Caco-2 (cell line): ENCODE data around the gene HOXA11. TPM values are rescaled to one million over a fixed set of nuclear protein-coding genes. Genes with fewer than 3 reads are reported as not detected.

ENCODE experiments used
- BruUV-seq: library from RNA; stranded (reverse); fragments of 400-500 nt; replicated peaks from 2 replicates; lab custom pipeline; 2021; lab: Mats Ljungman, UMichigan
- CTCF ChIA-PET: fragments of 300-600 bp; sonication (Branson Sonifier 250); formaldehyde crosslinking; loops from one replicate; lab custom pipeline; 2022; ENCODE audit warnings: antibody characterized with exemption; lab: Charles Lee
- POLR2A ChIA-PET: fragments of 300-600 bp; sonication (Branson Sonifier 250); formaldehyde crosslinking; loops from one replicate; lab custom pipeline; 2022; ENCODE audit warnings: antibody characterized with exemption; lab: Charles Lee
- DNase-seq, 2 experiments: peaks; one replicate each; pipeline versions ENCODE4 v3.0.0 to v3.0.0-alpha.2; 2020 to 2022
- H3K27me3 ChIP-seq: replicated peaks from 2 replicates; pipeline ENCODE4 v1.6.0; 2011; ENCODE audit warnings: low read length; ENCODE audit not compliant: control insufficient read depth, insufficient read depth
- H3K36me3 ChIP-seq: 2 replicates; pipeline ENCODE4 v1.5.1; 2011; ENCODE audit warnings: low read length; ENCODE audit not compliant: control insufficient read depth, insufficient read depth
- H3K4me1 ChIP-seq: fragments of 250-450 bp; sonication (Bioruptor Pico); 2 replicates; pipeline ENCODE4 v1.5.1; 2020; ENCODE audit warnings: mild to moderate bottlenecking
- H3K4me3 ChIP-seq: 2 replicates; pipeline ENCODE4 v1.5.1; 2011; ENCODE audit warnings: low read depth, mild to moderate bottlenecking, control low read depth, low read length
- H3K9me3 ChIP-seq: fragments of 250-450 bp; sonication (Bioruptor Pico); 2 replicates; pipeline ENCODE4 v1.5.1; 2020; ENCODE audit warnings: mild to moderate bottlenecking, moderate library complexity
- H3K27ac Mint-ChIP-seq: one replicate; pipeline ENCODE4 v1.8.0; 2022; ENCODE audit warnings: mixed read lengths; ENCODE audit not compliant: unreplicated experiment
- H3K27me3 Mint-ChIP-seq: one replicate; pipeline ENCODE4 v1.8.0; 2022; ENCODE audit warnings: mixed read lengths; ENCODE audit not compliant: insufficient read depth, unreplicated experiment
- H3K36me3 Mint-ChIP-seq: one replicate; pipeline ENCODE4 v1.8.0; 2022; ENCODE audit warnings: mild to moderate bottlenecking, mixed read lengths; ENCODE audit not compliant: insufficient read depth, unreplicated experiment
- H3K4me1 Mint-ChIP-seq: one replicate; pipeline ENCODE4 v1.8.0; 2022; ENCODE audit warnings: low read depth, mixed read lengths; ENCODE audit not compliant: unreplicated experiment
- H3K4me3 Mint-ChIP-seq: one replicate; pipeline ENCODE4 v1.8.0; 2022; ENCODE audit warnings: mild to moderate bottlenecking, moderate library complexity, mixed read lengths; ENCODE audit not compliant: unreplicated experiment
- H3K9me3 Mint-ChIP-seq: one replicate; pipeline ENCODE4 v1.8.0; 2022; ENCODE audit warnings: mixed read lengths; ENCODE audit not compliant: unreplicated experiment
- intact Hi-C: fragments of 100-400 bp; cut with micrococcal nuclease; formaldehyde crosslinking; loops from one replicate; pipeline ENCODE4 v1.10.0; 2022; ENCODE audit not compliant: unreplicated experiment
- total RNA-seq: library from RNA; stranded (reverse); gene quantifications from 2 replicates; pipeline ENCODE4 v1.2.3, GENCODE V29; 2022
- TF ChIP-seq, protein P1 (sequence below), 2 experiments: fragments of 200-600 bp in 1 of 2; IDR thresholded peaks; 1 replicate in 1 of 2; 2 replicates in 1 of 2; pipeline versions ENCODE4 v1.5.1 to v1.8.0; 2011 to 2022; ENCODE audit warnings: antibody characterized with exemption in 1 of 2, control low read depth in 1 of 2, inconsistent platforms in 1 of 2, low read depth in 1 of 2, low read length in 1 of 2, mild to moderate bottlenecking in 1 of 2, moderate library complexity in 1 of 2; ENCODE audit not compliant: insufficient read depth in 1 of 2, severe bottlenecking in 1 of 2, unreplicated experiment in 1 of 2

HOXA11 gene
- total RNA-seq, 1 experiment from 2014 or later: 0.73 TPM

DNA sequence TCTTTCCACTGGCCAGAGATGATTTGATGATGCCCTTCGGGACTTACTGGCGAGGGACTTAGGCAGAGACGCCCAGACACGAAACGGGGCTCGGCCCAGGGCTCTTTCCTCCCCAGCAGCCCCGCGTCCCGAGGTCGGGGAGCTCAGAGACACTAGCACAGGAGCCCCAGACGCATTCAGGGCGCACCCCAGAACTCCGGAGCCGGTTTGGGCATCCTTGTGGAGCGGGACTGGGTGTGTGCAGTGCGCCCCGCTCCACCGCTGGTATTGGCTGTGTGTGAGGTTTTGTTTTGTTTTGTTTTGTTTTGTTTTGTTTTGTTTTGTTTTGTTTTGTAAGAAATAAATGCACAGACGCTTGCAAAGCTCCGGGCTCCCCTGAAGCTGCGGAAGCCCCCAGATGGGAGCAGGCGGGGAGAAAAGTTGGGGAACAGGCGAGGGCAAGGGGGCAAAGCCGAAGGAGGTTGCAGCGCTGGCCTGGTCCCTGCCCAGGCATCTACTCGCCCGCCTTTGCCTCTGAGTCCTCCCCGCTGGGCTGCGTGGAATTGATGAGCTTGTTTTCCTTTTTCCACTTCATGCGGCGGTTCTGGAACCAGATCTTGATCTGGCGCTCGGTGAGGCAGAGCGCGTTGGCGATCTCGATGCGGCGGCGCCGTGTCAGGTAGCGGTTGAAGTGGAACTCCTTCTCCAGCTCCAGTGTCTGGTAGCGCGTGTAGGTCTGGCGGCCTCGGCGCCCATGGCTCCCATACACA, 39.7 kb downstream of the HOXA11 start:
- peaks cover 11% of the 10 kb centered on the region for H3K36me3 Mint-ChIP-seq
- no peak overlapping the region for H3K27ac Mint-ChIP-seq
- TF ChIP-seq, protein P1, sequence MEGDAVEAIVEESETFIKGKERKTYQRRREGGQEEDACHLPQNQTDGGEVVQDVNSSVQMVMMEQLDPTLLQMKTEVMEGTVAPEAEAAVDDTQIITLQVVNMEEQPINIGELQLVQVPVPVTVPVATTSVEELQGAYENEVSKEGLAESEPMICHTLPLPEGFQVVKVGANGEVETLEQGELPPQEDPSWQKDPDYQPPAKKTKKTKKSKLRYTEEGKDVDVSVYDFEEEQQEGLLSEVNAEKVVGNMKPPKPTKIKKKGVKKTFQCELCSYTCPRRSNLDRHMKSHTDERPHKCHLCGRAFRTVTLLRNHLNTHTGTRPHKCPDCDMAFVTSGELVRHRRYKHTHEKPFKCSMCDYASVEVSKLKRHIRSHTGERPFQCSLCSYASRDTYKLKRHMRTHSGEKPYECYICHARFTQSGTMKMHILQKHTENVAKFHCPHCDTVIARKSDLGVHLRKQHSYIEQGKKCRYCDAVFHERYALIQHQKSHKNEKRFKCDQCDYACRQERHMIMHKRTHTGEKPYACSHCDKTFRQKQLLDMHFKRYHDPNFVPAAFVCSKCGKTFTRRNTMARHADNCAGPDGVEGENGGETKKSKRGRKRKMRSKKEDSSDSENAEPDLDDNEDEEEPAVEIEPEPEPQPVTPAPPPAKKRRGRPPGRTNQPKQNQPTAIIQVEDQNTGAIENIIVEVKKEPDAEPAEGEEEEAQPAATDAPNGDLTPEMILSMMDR (IDR thresholded peaks at IDR 0.05; ENCODE audit: insufficient read depth in 1 of 2, low read depth in 1 of 2, low read length in 1 of 2, severe bottlenecking in 1 of 2, unreplicated experiment in 1 of 2): no peak
- H3K27me3 ChIP-seq: no peaks in the 10 kb centered on the region
- no peaks in the 10 kb centered on the region for H3K9me3 Mint-ChIP-seq
- no peak overlapping the region for H3K4me3 Mint-ChIP-seq
- H3K9me3 ChIP-seq: no peaks in the 10 kb centered on the region
- H3K4me1 Mint-ChIP-seq: no peaks in the 10 kb centered on the region
- H3K36me3 ChIP-seq: no peaks in the 10 kb centered on the region; the same call in 1 of the 2 replicates
- H3K27me3 Mint-ChIP-seq: no peaks in the 10 kb centered on the region
- peaks cover 24% of the 10 kb centered on the region for H3K4me1 ChIP-seq
- no peak overlapping the region for H3K4me3 ChIP-seq
- no TSS peak for BruUV-seq
- intact Hi-C loops: no loop called here
- CTCF ChIA-PET: interaction anchor here (0.7 to 1.1 kb wide), 2 partner anchors 16 to 697 kb away, joined by 4 to 5 read pairs; no protein-coding TSS in a partner anchor
- DNase-seq: peak in 1 of 2 experiments; percentile 19
- POLR2A ChIA-PET: no interaction called here

DNA sequence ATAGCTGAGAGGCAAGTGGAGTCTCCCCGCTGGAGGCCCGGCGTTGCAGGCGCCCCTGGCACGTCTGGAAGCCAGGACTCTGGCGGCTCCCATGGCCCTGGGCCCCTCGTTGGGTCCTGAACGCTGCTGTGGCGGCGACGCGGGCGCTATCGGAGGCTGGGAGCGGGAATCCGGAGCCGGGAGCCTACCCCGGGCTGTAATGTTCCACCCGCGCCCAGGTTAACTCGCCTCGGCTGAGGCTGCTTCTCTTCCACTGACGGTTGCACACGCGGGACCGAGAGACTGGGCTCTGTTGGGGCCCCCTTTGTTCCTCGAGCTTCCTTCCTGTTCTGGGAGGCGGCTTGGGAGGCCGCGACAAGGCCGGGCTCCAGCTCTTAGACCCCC, 40.3 kb downstream of the HOXA11 start:
- Mint-ChIP-seq H3K27me3 (no peaks in the 10 kb centered on the region), H3K36me3 (peaks cover 11% of the 10 kb centered on the region), H3K4me1 (no peaks in the 10 kb centered on the region), H3K27ac (no peak overlapping the region), H3K9me3 (no peaks in the 10 kb centered on the region), H3K4me3 (no peak overlapping the region)
- no peak overlapping the region for H3K4me3 ChIP-seq
- no peaks in the 10 kb centered on the region for H3K27me3 ChIP-seq
- intact Hi-C loops: no loop called here
- H3K9me3 ChIP-seq: no peaks in the 10 kb centered on the region
- H3K4me1 ChIP-seq: peaks cover 24% of the 10 kb centered on the region
- ChIA-PET CTCF (no interaction called here), POLR2A (no interaction called here)
- BruUV-seq: no TSS peak
- TF ChIP-seq, protein P1 (IDR thresholded peaks at IDR 0.05; ENCODE audit: insufficient read depth in 1 of 2, low read depth in 1 of 2, low read length in 1 of 2, severe bottlenecking in 1 of 2, unreplicated experiment in 1 of 2): no peak
- H3K36me3 ChIP-seq: no peaks in the 10 kb centered on the region; the same call in 1 of the 2 replicates
- DNase-seq: peak in 1 of 2 experiments; percentile 26

DNA sequence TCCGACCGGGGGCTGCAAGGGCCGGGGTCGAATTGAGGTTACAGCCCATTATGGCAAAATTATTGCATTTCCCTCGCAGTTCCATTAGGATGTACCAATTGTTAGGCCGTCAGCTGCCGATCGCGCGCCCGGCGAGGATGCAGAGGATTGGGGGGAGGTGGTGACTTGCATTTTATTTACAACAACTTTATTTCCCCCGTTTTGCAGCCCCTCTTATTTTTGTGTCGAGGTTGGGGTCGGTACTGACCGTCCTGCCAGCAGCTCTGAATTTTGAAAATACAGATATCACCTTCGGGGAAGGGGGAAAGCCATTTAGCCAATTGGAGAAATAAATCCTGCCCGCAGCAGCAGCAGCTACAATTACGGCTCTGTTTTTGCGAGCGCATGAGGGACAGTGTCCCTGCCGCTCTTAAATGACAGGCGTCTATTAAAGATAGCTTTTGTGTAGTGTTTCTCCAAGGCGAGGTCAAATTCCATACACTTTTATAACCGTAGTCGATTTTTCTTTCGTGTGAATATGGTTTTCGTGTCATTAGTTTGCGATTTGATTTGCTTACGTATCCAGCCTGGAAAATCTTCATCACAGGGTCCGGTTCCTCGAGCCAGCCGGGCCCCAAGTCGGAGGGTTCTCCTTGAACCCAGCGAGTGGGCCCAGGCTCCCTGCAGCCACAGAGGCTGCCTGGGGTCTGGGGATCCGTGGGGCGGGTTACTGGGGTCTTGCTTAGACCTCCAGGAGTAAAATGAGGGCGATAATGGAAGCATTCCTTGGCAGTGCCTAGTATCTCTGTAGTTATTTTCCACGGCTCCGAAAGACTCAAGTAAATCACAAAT, 40.9 kb downstream of the HOXA11 start:
- intact Hi-C loops: no loop called here
- H3K4me3 ChIP-seq: no peak overlapping the region; the same call in 1 of the 2 replicates
- POLR2A ChIA-PET: interaction anchor here (0.6 to 1.1 kb wide), 2 partner anchors 22 to 282 kb away, joined by 3 to 5 read pairs; no protein-coding TSS in a partner anchor

More for the DNA sequence above, 40.9 kb downstream of the HOXA11 start:
- Histone ChIP-seq H3K27me3 (no peaks in the 10 kb centered on the region), H3K36me3 (no peaks in the 10 kb centered on the region; the same call in 1 of the 2 replicates), H3K9me3 (no peaks in the 10 kb centered on the region), H3K4me1 (peaks cover 18% of the 10 kb centered on the region)
- BruUV-seq: no TSS peak
- DNase-seq: no peak
- Mint-ChIP-seq H3K27me3 (no peaks in the 10 kb centered on the region), H3K9me3 (no peaks in the 10 kb centered on the region), H3K36me3 (peaks cover 11% of the 10 kb centered on the region), H3K4me3 (peak overlapping the region; percentile 78), H3K27ac (no peak overlapping the region), H3K4me1 (no peaks in the 10 kb centered on the region)
- CTCF ChIA-PET: interaction anchor here (0.6 to 1.5 kb wide), 6 partner anchors 29 to 775 kb away, joined by 3 to 4 read pairs (median 3); partner anchors contain the start of gene SKAP2
- TF ChIP-seq, protein P1 (IDR thresholded peaks at IDR 0.05; ENCODE audit: insufficient read depth in 1 of 2, low read depth in 1 of 2, low read length in 1 of 2, severe bottlenecking in 1 of 2, unreplicated experiment in 1 of 2): no peak
